Measurements from ENCODE around the gene SMCHD1.

- TF ChIP-seq CTCF (IDR thresholded peaks at IDR 0.05): no peak
- no peak for TF ChIP-seq POLR2A (IDR thresholded peaks at IDR 0.05)
These were observed 167.7 kb downstream of the SMCHD1 start for GRCh38 chr18:2823202-2823601.

Data from uterus (tissue), 2 donors.